RWPE1 (cell line): Measurements from ENCODE around the gene CREBBP.

Experiments
- CTCF ChIA-PET: fragments of 350-600 bp; sonication (Branson Sonifier 250); formaldehyde crosslinking; extraction: SDS; loops from one replicate; lab custom pipeline; 2021; lab: Yijun Ruan, JAX
- POLR2A ChIA-PET: fragments of 400-600 bp; formaldehyde crosslinking; extraction: SDS; loops from one replicate; lab custom pipeline; 2020; ENCODE audit warnings: antibody characterized with exemption; ENCODE audit not compliant: low non-redundant PET; lab: Yijun Ruan, JAX
- DNase-seq: peaks from one replicate; pipeline ENCODE4 v3.0.0; 2012; ENCODE audit warnings: low spot score
- H3K27ac ChIP-seq: fragments of 450-650 bp; 2 replicates; pipeline ENCODE4 v1.5.1; 2017
- CTCF ChIP-seq: fragments of 450-650 bp; conservative IDR thresholded peaks from 2 replicates; pipeline ENCODE4 v1.5.1; 2017; ENCODE audit warnings: low read depth, mild to moderate bottlenecking

CREBBP gene

GRCh38 chr16:3810818-3811217, 69.7 kb downstream of the CREBBP start:
- CTCF ChIA-PET, result interaction anchor here (0.6 kb wide), 1 partner anchor 27 kb away, joined by 3 read pairs; no protein-coding TSS in a partner anchor
- no peak for TF ChIP-seq CTCF

GRCh38 chr16:3810198-3810664, 70.3 kb downstream of the CREBBP start:
- H3K27ac ChIP-seq, result no peak overlapping the region
- no peak for DNase-seq
- TF ChIP-seq CTCF, result no peak
- POLR2A ChIA-PET, result no interaction called here
- CTCF ChIA-PET, result no interaction called here

More at GRCh38 chr16:3810818-3811217, 69.7 kb downstream of the CREBBP start:
- no peak for DNase-seq
- no peak overlapping the region for H3K27ac ChIP-seq
- POLR2A ChIA-PET, result no interaction called here

DNA sequence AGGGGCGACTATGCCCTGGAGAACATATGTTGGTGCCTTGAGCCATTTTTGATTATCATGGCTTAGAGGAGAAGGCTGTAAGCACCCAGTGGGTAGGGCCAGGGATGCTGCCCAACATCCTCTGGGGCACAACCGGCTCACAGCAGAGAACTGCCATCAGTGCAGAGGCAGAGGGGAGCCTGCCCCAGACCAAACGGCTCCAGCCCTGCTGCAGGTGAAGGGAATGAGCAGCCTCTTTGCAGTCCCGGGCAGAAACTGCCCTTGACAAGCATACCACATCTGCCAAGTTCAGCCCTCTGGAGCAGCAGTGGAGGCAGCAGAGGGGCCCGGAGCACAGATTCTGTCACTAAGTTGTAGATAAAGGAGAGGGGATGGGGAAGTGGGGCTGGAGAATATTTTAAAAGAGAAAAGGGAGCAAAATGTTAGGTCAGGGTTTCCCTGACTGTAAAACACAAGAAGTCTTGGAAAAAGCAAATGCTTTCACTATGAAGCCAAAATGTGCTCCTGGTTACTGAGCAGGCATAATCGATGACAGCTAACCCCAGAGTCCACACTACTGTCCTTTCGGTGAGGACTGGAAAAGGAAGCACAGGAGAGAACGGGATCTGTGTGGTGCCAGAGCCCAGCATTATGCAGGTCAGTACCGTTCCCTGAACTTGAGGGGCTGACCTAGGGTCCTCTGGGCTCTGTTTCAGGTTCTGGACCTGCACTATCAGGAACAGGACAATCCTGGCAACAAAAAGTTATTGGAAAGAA, 72.0 kb downstream of the CREBBP start:
- ChIA-PET CTCF (no interaction called here), POLR2A (no interaction called here)
- no peak for TF ChIP-seq CTCF
- DNase-seq, result no peak
- no peak overlapping the region for H3K27ac ChIP-seq

DNA sequence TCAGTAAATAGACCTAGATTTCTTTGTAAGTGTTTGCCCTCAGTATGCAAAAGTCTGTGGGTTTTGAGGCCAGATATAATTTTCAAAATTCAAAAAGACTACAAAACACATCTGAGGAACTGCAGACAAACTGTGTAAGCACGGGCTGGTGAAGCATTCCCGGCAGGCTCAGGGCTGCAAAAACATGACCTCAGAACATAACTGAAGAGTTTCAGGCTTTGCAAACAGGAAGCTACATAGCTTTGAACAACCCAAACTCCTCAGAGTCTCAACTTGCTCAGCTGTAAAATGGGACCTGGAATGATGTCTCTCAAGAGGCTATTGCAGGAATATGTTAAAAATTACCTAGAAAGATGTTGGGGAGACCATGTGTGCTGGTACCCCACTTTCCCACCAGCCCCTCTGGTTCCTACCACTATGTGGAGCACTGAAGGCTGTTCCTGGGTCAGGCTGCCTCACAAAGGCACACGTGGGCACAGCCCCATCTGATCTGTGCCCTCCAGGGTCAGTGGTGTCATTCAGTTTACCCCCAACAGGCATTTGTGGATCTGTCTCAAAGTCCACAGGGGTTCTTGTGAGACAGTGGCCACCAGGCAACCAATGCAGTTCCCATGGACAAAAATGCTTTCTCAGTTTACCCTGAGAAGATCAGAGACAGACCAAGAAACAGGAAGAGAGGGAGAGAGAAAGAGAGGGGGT, 72.9 kb downstream of the CREBBP start:
- TF ChIP-seq CTCF, result no peak
- ChIA-PET POLR2A (no interaction called here), CTCF (no interaction called here)
- no peak for DNase-seq
- H3K27ac ChIP-seq, result no peak overlapping the region

GRCh38 chr16:3804426-3805016, 76.0 kb downstream of the CREBBP start:
- ChIA-PET CTCF (no interaction called here), POLR2A (no interaction called here)
- no peak for TF ChIP-seq CTCF
- DNase-seq, result no peak
- no peak overlapping the region for H3K27ac ChIP-seq

GRCh38 chr16:3800477-3801270, 79.8 kb downstream of the CREBBP start:
- no peak for TF ChIP-seq CTCF
- ChIA-PET POLR2A (no interaction called here), CTCF (no interaction called here)
- no peak for DNase-seq
- H3K27ac ChIP-seq, result no peak overlapping the region
